NT2/D1 (cell line): Measurements from ENCODE around the gene XKR7.

Experiments
- SUZ12 ChIP-seq: IDR thresholded peaks from 2 replicates; pipeline ENCODE4 v1.6.1; 2011; ENCODE audit not compliant: insufficient read length, insufficient read depth; ENCODE audit errors: extremely low read depth
- YY1 ChIP-seq: IDR thresholded peaks from 2 replicates; pipeline ENCODE4 v1.6.1; 2011; ENCODE audit not compliant: insufficient read length, insufficient read depth
- ZNF274 ChIP-seq: IDR thresholded peaks from 2 replicates; pipeline ENCODE4 v1.6.1; 2011; ENCODE audit warnings: mild to moderate bottlenecking, low read depth, low read length

DNA sequence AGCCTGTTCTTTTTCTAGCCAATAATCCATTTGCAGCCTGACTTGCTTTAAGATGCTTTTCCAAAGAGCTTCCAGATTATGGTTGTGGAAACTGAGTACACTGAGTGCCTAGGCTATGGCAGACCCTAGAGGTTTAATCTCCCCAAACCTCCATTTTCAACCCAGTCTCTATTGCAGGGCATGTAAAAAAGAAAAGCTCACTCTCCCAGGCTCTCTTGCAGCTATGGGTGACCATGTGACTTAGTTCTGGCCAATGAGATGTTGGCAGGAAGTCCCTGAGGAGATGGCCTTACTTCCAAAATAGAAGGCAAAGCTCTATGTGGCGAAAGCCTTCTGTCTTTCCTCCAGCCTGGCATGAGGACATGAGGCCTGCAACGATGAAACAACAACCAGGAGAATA lies 19.9 kb upstream of the XKR7 start:
- TF ChIP-seq YY1 (no peak), ZNF274 (no peak), SUZ12 (no peak)
